ENCODE results near the gene MMP7.

GRCh38 chr11:102577723-102578122, 47.2 kb upstream of the MMP7 start:
- TF ChIP-seq CTCF (IDR thresholded peaks at IDR 0.05 in 2 of 3, conservative IDR thresholded peaks at IDR 0.05 in 1 of 3; ENCODE audit: borderline replicate concordance in 1 of 3, insufficient read depth in 1 of 3, low read depth in 2 of 3, low read length in 2 of 3) = no peak
- TF ChIP-seq, protein P1, sequence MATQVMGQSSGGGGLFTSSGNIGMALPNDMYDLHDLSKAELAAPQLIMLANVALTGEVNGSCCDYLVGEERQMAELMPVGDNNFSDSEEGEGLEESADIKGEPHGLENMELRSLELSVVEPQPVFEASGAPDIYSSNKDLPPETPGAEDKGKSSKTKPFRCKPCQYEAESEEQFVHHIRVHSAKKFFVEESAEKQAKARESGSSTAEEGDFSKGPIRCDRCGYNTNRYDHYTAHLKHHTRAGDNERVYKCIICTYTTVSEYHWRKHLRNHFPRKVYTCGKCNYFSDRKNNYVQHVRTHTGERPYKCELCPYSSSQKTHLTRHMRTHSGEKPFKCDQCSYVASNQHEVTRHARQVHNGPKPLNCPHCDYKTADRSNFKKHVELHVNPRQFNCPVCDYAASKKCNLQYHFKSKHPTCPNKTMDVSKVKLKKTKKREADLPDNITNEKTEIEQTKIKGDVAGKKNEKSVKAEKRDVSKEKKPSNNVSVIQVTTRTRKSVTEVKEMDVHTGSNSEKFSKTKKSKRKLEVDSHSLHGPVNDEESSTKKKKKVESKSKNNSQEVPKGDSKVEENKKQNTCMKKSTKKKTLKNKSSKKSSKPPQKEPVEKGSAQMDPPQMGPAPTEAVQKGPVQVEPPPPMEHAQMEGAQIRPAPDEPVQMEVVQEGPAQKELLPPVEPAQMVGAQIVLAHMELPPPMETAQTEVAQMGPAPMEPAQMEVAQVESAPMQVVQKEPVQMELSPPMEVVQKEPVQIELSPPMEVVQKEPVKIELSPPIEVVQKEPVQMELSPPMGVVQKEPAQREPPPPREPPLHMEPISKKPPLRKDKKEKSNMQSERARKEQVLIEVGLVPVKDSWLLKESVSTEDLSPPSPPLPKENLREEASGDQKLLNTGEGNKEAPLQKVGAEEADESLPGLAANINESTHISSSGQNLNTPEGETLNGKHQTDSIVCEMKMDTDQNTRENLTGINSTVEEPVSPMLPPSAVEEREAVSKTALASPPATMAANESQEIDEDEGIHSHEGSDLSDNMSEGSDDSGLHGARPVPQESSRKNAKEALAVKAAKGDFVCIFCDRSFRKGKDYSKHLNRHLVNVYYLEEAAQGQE (IDR thresholded peaks at IDR 0.05; ENCODE audit: low read depth) = no peak
